Stimulated activated CD8-positive, alpha-beta memory T cell treated with anti-CD3 and anti-CD28 coated beads, Interleukin-12 subunit alpha, Interleukin-12 subunit beta, amount 100 ng/mL, for 1 hour (primary cell): ENCODE data around the gene C9orf50.
"Not testable (repeated sequence)": the region's sequence is repeated elsewhere in the genome, so short reads cannot be mapped to it uniquely, and the experiment has no call there.

ENCODE experiments used
- DNase-seq: peaks from one replicate; pipeline ENCODE4 v3.0.0-alpha.2; 2020; ENCODE audit warnings: low read depth

The C9orf50 gene

GRCh38 chr9:129610473-129611306, 10.2 kb downstream of the C9orf50 start:
- peak; percentile 65 for DNase-seq

GRCh38 chr9:129610213-129610472, 10.8 kb downstream of the C9orf50 start:
- DNase-seq = no peak

DNA sequence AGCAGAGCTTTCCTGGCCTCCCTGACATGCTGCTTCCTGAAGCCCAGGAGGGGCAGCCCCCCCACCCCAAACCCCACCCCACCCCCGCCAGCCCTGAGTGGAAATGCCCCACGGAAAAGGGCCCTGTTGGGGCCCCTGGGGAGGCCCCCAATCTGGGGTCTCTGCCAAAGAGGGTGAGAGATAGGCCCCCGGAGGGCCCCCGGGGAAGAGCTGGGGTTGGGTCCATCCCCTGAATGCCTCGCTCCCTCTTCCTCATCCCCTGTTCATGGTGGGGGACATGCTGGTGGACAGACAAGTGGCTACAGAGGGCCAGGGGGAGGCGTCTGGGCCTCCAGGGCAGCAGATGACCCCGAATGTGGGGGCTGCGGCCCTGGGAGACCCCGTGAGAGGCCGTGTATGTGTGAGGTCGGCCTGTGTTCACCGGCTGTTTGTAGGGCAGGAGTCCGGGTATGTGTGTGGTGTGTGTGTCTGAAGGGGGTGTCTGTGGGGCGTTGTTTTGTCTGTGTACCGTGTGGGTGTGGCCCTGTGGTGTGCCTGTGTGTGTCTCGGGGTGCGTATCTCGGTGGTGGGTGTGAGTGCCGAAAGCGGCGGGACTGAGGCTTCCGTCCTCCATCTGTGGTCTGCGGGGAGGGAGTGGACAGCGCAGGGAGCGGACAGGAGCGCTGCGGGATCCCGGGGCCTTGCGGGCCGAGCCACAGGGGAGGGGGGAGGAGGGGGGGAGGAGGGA, 11.3 kb downstream of the C9orf50 start:
- peak; percentile 32 for DNase-seq

GRCh38 chr9:129608561-129609481, 12.1 kb downstream of the C9orf50 start:
- DNase-seq = no peak

DNA sequence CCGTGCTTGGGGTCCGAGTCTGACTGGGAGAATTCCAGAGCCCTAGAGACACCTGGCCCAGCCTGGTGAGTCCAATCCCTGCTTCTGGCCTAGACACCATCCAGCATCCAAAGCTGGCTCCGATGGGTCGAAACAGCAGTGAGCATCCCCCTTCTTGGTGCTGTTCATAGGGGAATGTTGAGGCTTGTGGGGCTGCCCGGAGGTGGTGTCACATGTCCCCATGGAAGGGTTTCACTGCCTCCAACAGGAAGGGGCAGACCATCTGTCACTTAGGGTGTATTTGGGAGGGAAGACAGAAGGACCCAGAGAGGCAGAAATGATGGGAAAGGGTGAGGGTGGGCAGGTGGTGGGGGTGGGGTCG, 13.9 kb downstream of the C9orf50 start:
- no peak for DNase-seq

- DNase-seq = no peak
Measured at GRCh38 chr9:129606161-129607026, 14.5 kb downstream of the C9orf50 start.

DNA sequence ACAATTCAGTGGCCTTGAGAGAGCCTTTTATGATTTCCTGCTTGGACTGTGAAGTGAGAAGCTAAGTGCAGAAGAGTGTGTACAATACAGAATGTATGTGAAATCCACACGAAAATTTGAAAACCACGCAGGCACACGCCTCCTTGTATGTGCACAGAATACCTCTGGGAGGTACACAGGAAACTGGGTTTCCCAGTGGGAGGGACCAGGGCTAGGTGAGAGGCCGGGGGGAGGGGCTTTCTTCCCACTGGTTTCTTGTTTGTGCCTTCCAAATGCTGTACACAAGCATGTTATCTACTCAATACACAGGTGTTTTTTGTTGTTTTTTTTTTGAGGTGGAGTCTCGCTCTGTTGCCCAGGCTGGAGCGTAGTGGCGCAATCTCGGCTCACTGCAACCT, 16.1 kb downstream of the C9orf50 start:
- DNase-seq = no peak

- DNase-seq = no peak
Measured at GRCh38 chr9:129604056-129604765, 16.7 kb downstream of the C9orf50 start.

DNA sequence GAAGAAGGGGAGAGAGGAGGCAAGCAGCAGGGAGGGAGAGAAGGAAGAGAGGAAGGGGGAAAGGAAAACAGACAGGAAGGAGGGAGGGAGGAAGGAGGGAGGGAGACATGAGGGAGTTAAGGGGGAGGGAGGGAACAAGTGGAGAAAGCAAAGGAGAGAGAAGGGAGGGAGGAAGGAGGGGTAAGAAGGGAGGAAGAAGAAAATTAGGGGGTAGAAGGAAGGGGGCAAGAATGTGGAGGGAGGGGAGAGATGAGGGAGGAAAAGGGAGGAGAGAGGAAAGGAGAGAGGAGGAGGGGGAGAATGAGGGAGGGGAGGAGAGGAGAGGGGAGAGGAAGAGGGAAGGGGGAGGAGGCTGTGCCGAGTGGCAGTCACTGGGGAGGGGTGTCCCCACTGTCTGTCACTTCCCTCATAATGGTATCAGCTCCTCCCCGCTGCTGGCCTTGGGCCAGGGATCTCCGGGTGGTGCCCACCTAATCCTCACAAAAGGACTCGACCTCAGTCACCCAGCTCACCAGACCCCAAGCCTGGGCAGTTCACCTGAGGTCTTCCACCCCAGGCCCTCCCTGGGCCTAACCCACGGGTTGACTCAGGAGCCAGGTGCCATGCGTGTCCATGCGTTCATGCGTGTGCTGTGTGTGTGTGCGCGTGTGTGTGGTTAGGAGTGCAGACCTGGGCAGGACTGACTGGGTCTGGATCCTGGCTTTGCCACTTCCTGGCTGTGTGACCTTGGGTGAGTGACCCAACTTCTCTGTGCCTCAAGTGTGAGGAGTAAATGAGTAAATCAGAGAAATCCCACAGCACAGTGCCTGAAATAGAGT, 18.1 kb downstream of the C9orf50 start:
- no peak for DNase-seq

DNA sequence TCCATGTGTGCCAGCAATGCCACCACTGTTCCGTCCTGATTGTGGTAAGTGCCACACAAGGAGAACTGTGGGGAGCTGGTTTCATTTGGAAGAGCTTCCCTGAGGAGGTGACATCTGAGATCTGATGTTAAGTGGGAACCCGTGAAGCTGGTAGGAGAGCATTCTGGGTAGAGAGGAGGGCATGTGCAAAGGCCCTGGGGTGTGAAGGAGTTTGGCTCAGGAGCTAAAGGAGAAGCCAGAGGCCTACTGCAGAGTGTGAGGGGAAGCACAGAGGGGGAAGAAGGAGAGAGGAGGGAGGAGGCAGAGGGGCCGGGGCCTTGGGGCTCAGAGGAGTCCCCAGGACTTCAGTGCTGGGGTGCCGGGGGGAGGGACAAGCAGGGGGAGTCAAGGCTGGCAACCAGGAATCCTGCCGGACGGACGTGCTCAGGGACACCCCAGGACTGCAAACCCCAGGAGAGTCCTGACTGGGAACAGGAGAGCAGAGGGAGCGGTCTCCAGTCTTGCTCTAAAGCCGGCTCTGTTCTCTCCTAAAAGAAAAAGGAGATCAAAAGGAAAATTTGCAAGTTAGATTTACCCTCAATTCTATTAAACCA, 19.7 kb downstream of the C9orf50 start:
- DNase-seq = no peak

GRCh38 chr9:129598089-129598596, 22.8 kb downstream of the C9orf50 start:
- no peak for DNase-seq

DNA sequence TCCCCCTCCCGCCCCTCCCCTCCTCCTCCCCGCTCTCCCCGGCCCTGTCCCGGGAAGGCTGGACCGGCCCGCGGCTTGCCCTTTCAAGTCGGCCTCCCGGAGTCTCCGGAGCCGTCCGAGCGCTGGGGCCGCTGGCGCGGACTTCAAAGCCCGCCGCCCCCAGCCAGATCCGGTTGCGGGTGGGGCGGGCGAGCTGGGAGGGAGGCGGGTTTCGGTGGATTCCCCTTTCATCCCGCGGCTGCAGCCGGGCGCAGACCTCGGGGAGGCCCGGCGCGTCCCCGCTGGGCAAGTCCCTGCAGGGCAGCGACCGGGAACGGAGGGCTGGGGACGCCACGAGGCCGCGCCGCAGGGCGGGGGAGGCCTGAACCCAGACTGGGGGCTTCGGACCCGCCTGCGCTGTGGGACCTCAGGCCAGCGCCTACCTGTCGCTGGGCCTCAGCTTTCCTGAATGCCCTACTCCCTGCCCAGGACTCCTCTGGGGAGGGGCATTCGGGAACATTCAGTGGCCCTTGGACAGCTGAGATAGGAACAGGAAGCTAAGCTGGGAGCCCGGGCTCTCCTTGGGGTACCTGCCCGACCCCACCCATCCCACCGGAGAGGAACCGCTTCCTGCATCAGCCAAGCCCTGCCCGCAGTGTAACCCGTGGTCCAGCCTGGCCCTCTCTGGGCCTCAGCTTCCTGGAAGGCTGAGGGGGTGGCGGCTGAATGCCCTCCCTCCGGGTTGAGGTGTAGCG, 23.4 kb downstream of the C9orf50 start:
- no peak for DNase-seq

GRCh38 chr9:129596541-129597331, 24.2 kb downstream of the C9orf50 start:
- no peak for DNase-seq

DNA sequence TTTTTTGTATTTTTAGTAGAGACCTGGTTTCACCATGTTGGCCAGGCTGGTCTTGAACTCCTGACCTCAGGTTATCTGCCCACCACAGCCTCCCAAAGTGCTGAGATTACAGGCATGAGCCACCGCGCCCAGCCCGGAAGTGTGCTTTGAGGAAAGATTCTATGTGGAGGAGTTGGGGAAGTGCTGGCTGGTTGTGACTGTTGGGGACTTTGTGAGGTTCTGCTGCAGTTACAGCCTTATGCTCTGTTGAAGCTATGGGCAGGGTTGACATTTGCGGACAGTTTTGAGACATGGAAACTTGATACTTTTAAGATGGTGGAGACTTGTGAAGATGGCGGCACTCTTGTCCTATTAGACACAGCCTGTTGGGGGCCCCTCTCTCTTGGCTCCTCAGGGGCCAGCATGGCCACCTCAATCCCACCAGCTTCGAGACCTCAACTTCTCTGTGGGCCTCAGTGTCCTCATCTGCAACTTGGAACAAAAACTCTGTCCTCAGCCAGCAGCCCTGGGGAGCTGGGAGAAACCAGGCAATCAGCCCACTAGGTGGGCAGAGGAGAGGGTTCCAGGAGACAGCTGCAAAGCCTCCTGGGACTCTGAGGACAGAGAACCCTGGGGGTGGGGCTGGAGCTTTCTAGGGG, 24.9 kb downstream of the C9orf50 start:
- no peak for DNase-seq

- DNase-seq = no peak
Measured at GRCh38 chr9:129595311-129595741, 25.6 kb downstream of the C9orf50 start.

GRCh38 chr9:129594632-129595031, 26.3 kb downstream of the C9orf50 start:
- DNase-seq = no peak

- DNase-seq = not testable (repeated sequence)
Measured at GRCh38 chr9:129592790-129593189, 28.1 kb downstream of the C9orf50 start.
